OCI-LY7 (cell line): ENCODE results near the gene NIN. TPM values are rescaled to one million over a fixed set of nuclear protein-coding genes. Genes with fewer than 3 reads are reported as not detected.
A peak's percentile ranks its signal among the peaks of the same experiment; 100 is the strongest.

ENCODE experiments used
- BruUV-seq: library from RNA; stranded (reverse); fragments of 400-500 nt; replicated peaks from 2 replicates; lab custom pipeline; 2021; lab: Mats Ljungman, UMichigan
- CTCF ChIA-PET: fragments of 300-600 bp; sonication (Branson Sonifier 250); formaldehyde crosslinking; loops from one replicate; lab custom pipeline; 2022; ENCODE audit warnings: antibody characterized with exemption; ENCODE audit not compliant: unreplicated experiment; lab: Charles Lee
- POLR2A ChIA-PET: fragments of 300-600 bp; sonication (Branson Sonifier 250); formaldehyde crosslinking; loops from one replicate; lab custom pipeline; 2022; ENCODE audit warnings: antibody characterized with exemption; lab: Charles Lee
- DNase-seq: peaks from one replicate; pipeline ENCODE4 v3.0.0-alpha.2; 2015; ENCODE audit warnings: low spot score
- H2AFZ ChIP-seq: fragments of 200-600 bp; sonication (generic), shearing (Covaris generic); 2 replicates; pipeline ENCODE4 v1.6.1; 2014; ENCODE audit warnings: mild to moderate bottlenecking, antibody characterized with exemption, low read length, moderate library complexity
- H3K27ac ChIP-seq: fragments of 200-600 bp; sonication (generic); 2 replicates; pipeline ENCODE4 v1.5.1; 2014; ENCODE audit warnings: mixed run types, low read depth, mild to moderate bottlenecking, moderate library complexity, low read length, inconsistent platforms; ENCODE audit not compliant: poor library complexity, severe bottlenecking
- H3K36me3 ChIP-seq: fragments of 200-600 bp; sonication (generic); 2 replicates; pipeline ENCODE4 v1.6.1; 2014; ENCODE audit warnings: mild to moderate bottlenecking, antibody characterized with exemption, low read length, moderate library complexity, mixed read lengths; ENCODE audit not compliant: insufficient read depth
- H3K4me1 ChIP-seq: fragments of 200-600 bp; sonication (generic); 2 replicates; pipeline ENCODE4 v1.5.1; 2014; ENCODE audit warnings: mild to moderate bottlenecking, low read length; ENCODE audit not compliant: insufficient read depth, poor library complexity, severe bottlenecking
- H3K4me2 ChIP-seq: fragments of 200-600 bp; sonication (generic); 2 replicates; pipeline ENCODE4 v1.6.1; 2014; ENCODE audit warnings: mild to moderate bottlenecking, low read length
- H3K4me3 ChIP-seq: fragments of 200-600 bp; sonication (generic); 2 replicates; pipeline ENCODE4 v1.5.1; 2014; ENCODE audit warnings: mild to moderate bottlenecking, low read depth, low read length; ENCODE audit not compliant: poor library complexity, severe bottlenecking
- H3K79me2 ChIP-seq: fragments of 200-600 bp; sonication (generic); 2 replicates; pipeline ENCODE4 v1.6.1; 2016; ENCODE audit warnings: low read depth, mild to moderate bottlenecking, low read length, moderate library complexity, mixed read lengths; ENCODE audit not compliant: insufficient read depth
- H3K9me2 ChIP-seq: fragments of 200-600 bp; sonication (generic); 2 replicates; pipeline ENCODE4 v1.6.1; 2016; ENCODE audit warnings: mild to moderate bottlenecking, low read length, mixed read lengths; ENCODE audit not compliant: insufficient read depth
- H3K9me3 ChIP-seq: fragments of 200-600 bp; sonication (generic); 2 replicates; pipeline ENCODE4 v1.6.1; 2014; ENCODE audit warnings: mild to moderate bottlenecking, mixed run types, low read length, mixed read lengths
- H4K20me1 ChIP-seq: fragments of 200-600 bp; sonication (generic); 2 replicates; pipeline ENCODE4 v1.6.1; 2014; ENCODE audit warnings: mild to moderate bottlenecking, antibody characterized with exemption, low read length, moderate library complexity, mixed read lengths; ENCODE audit not compliant: insufficient read depth
- CTCF ChIP-seq: fragments of 200-600 bp; sonication (generic); conservative IDR thresholded peaks from 2 replicates; pipeline ENCODE4 v1.5.1; 2014; ENCODE audit warnings: mild to moderate bottlenecking, antibody characterized with exemption, low read length, moderate library complexity, mixed read lengths
- EZH2phosphoT487 ChIP-seq: fragments of 200-600 bp; sonication (generic); IDR thresholded peaks from 2 replicates; pipeline ENCODE4 v1.6.1; 2018; ENCODE audit warnings: low read depth, borderline replicate concordance, mild to moderate bottlenecking, mixed run types, antibody characterized with exemption, low read length, moderate library complexity, mixed read lengths
- intact Hi-C: fragments of 100-400 bp; cut with micrococcal nuclease; formaldehyde crosslinking; loops from one replicate; pipeline ENCODE4 v1.10.0; 2022; ENCODE audit not compliant: unreplicated experiment
- total RNA-seq, 2 experiments: library from RNA; depleted of rRNA in 1 of 2; stranded (reverse); fragments of >200 nt in 1 of 2; shearing (Covaris generic) in 1 of 2; gene quantifications; 2 replicates each; pipeline ENCODE4 v1.2.3, GENCODE V29; 2014 to 2022

Gene NIN
- total RNA-seq, 2 experiments from 2014 or later, result 95.3 to 189 TPM

GRCh38 chr14:50837271-50837670 lies 6.3 kb upstream of the NIN start:
- H3K36me3 ChIP-seq, result no peaks in the 10 kb centered on the region
- H3K4me1 ChIP-seq, result peaks cover 52% of the 10 kb centered on the region
- H3K4me3 ChIP-seq, result no peak overlapping the region
- intact Hi-C loops, result no loop called here
- BruUV-seq, result no TSS peak
- H3K79me2 ChIP-seq, result no peaks in the 10 kb centered on the region
- DNase-seq, result no peak
- no peak for TF ChIP-seq CTCF
- TF ChIP-seq EZH2phosphoT487, result no peak
- H4K20me1 ChIP-seq, result no peaks in the 10 kb centered on the region
- no peak overlapping the region for H2AFZ ChIP-seq
- no peak overlapping the region for H3K27ac ChIP-seq
- ChIA-PET POLR2A (interaction anchor here (0.7 to 18.3 kb wide), 3 partner anchors 14 to 46 kb away, joined by 3 to 404 read pairs (median 7); no protein-coding TSS in a partner anchor), CTCF (no interaction called here)
- no peaks in the 10 kb centered on the region for H3K9me3 ChIP-seq
- H3K9me2 ChIP-seq, result no peaks in the 10 kb centered on the region
- no peak overlapping the region for H3K4me2 ChIP-seq

- TF ChIP-seq CTCF (no peak), EZH2phosphoT487 (no peak)
- CTCF ChIA-PET, result no interaction called here
- H3K4me3 ChIP-seq, result no peak overlapping the region
- H3K9me2 ChIP-seq, result no peaks in the 10 kb centered on the region
- no peak overlapping the region for H3K27ac ChIP-seq
- no peaks in the 10 kb centered on the region for H3K9me3 ChIP-seq
- no peak overlapping the region for H3K4me2 ChIP-seq
- H4K20me1 ChIP-seq, result no peaks in the 10 kb centered on the region
- POLR2A ChIA-PET, result interaction anchor here (0.7 to 18.3 kb wide), 3 partner anchors 10 to 45 kb away, joined by 3 to 404 read pairs (median 3); no protein-coding TSS in a partner anchor
- H2AFZ ChIP-seq, result no peak overlapping the region
- BruUV-seq, result no TSS peak
- no peak for DNase-seq
- H3K79me2 ChIP-seq, result no peaks in the 10 kb centered on the region
- intact Hi-C loops, result no loop called here
- H3K4me1 ChIP-seq, result peaks cover 59% of the 10 kb centered on the region
- no peaks in the 10 kb centered on the region for H3K36me3 ChIP-seq
Measured at GRCh38 chr14:50836515-50836914, 5.6 kb upstream of the NIN start.

GRCh38 chr14:50835280-50835679 lies 4.3 kb upstream of the NIN start:
- no TSS peak for BruUV-seq
- TF ChIP-seq CTCF (no peak), EZH2phosphoT487 (no peak)
- H2AFZ ChIP-seq, result peak overlapping the region; percentile 89
- ChIA-PET CTCF (interaction anchor here (0.6 kb wide), 1 partner anchor 14 kb away, joined by 3 read pairs; no protein-coding TSS in a partner anchor), POLR2A (interaction anchor here (0.7 to 18.3 kb wide), 5 partner anchors 13 to 44 kb away, joined by 3 to 404 read pairs (median 3); no protein-coding TSS in a partner anchor)
- H3K79me2 ChIP-seq, result no peaks in the 10 kb centered on the region
- H3K27ac ChIP-seq, result peak overlapping the region; percentile 75
- peak; percentile 82 for DNase-seq
- no peaks in the 10 kb centered on the region for H3K36me3 ChIP-seq
- no peaks in the 10 kb centered on the region for H4K20me1 ChIP-seq
- H3K4me3 ChIP-seq, result peak overlapping the region; percentile 31
- no peaks in the 10 kb centered on the region for H3K9me3 ChIP-seq
- no peaks in the 10 kb centered on the region for H3K9me2 ChIP-seq
- intact Hi-C loops, result no loop called here
- H3K4me1 ChIP-seq, result peaks cover 61% of the 10 kb centered on the region
- peak overlapping the region; percentile 70 for H3K4me2 ChIP-seq
